SIG-M5 (cell line): Measurements from ENCODE around the gene COG5.

Experiments used
- DNase-seq: peaks from one replicate; lab custom pipeline; 2025; lab: John Stamatoyannopoulos, UW

COG5 gene

GRCh38 chr7:107463139-107464078, 100.3 kb downstream of the COG5 start:
- DNase-seq = no peak

GRCh38 chr7:107461938-107462533, 101.7 kb downstream of the COG5 start:
- no peak for DNase-seq

GRCh38 chr7:107453388-107453787, 110.3 kb downstream of the COG5 start:
- DNase-seq = no peak

GRCh38 chr7:107450970-107451369, 112.8 kb downstream of the COG5 start:
- DNase-seq = no peak

- DNase-seq = no peak
Observed at GRCh38 chr7:107446988-107447387, 116.7 kb downstream of the COG5 start.

GRCh38 chr7:107446531-107446930, 117.2 kb downstream of the COG5 start:
- no peak for DNase-seq

- DNase-seq = no peak
Observed at GRCh38 chr7:107442678-107443077, 121.0 kb downstream of the COG5 start.

- DNase-seq = no peak
Observed at GRCh38 chr7:107441581-107442422, 121.9 kb downstream of the COG5 start.

GRCh38 chr7:107439025-107439424, 124.7 kb downstream of the COG5 start:
- no peak for DNase-seq

- no peak for DNase-seq
Observed at GRCh38 chr7:107435749-107436148, 128.0 kb downstream of the COG5 start.

- no peak for DNase-seq
Observed at GRCh38 chr7:107432261-107432660, 131.5 kb downstream of the COG5 start.

- DNase-seq = no peak
Observed at GRCh38 chr7:107430057-107430456, 133.7 kb downstream of the COG5 start.

- no peak for DNase-seq
Observed at GRCh38 chr7:107428642-107429041, 135.1 kb downstream of the COG5 start.

GRCh38 chr7:107427462-107427861, 136.3 kb downstream of the COG5 start:
- no peak for DNase-seq

- no peak for DNase-seq
Observed at GRCh38 chr7:107414198-107414597, 149.5 kb downstream of the COG5 start.

- DNase-seq = no peak
Observed at GRCh38 chr7:107408349-107408748, 155.4 kb downstream of the COG5 start.

GRCh38 chr7:107405559-107405958, 158.2 kb downstream of the COG5 start:
- no peak for DNase-seq

- no peak for DNase-seq
Observed at GRCh38 chr7:107404740-107405537, 158.8 kb downstream of the COG5 start.

GRCh38 chr7:107398161-107398560, 165.6 kb downstream of the COG5 start:
- no peak for DNase-seq

GRCh38 chr7:107396990-107397389, 166.7 kb downstream of the COG5 start:
- no peak for DNase-seq

- DNase-seq = no peak
Observed at GRCh38 chr7:107396081-107396480, 167.6 kb downstream of the COG5 start.

- no peak for DNase-seq
Observed at GRCh38 chr7:107394831-107395230, 168.9 kb downstream of the COG5 start.
